ENCODE measurements around the gene PHETA1. TPM values are rescaled to one million over a fixed set of nuclear protein-coding genes. Genes with fewer than 3 reads are reported as not detected.
A peak's percentile ranks its signal among the peaks of the same experiment; 100 is the strongest.

PHETA1 gene
- total RNA-seq, 1 experiment from 2014 or later = 16.3 TPM

DNA sequence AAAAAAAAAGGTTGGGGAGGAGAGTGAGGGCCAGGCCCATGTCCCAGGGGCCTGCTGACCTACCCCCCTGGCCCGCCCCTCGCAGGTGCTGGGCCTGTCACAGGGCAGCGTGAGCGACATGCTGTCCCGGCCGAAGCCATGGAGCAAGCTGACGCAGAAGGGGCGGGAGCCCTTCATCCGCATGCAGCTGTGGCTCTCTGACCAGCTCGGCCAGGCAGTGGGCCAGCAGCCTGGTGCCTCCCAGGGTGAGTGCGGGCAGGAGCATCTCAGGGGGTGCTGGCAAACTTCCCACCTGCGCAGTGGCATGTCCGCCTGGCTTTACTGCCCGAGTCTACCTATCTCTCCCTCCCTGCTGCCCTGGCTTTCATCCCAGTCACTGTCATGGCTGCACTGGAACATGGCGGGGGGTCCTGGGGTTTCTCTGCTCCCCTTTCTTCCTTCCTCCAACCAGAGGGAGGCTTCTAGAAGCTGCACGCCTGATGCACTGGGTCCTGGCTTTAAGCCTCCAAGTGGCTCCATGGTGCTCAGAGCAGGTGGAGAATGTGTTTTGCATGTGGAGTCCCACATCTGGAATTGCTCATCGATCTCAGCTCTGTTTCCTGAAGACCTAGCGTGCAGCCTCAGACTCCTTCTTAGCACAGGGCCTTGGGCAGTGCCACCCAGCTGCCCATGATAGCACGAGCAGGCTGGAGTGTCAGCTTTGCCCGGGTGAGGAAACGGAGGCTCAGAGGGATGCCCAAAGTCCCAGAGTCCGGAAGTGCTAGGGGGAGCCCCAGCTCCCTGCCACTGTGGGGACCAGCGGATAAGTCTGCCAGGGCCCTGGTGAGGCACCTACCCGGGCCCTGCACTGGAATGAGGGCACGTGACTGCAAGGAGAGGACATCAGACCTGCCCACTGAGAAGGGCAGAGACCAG, 46.3 kb downstream of the PHETA1 start:
- Histone ChIP-seq H3K36me3 (ENCODE audit: control insufficient read depth, insufficient read depth, low read length) (no peaks in the 10 kb centered on the region), H3K9me3 (ENCODE audit: control insufficient read depth, insufficient read depth, low read depth, low read length) (no peaks in the 10 kb centered on the region), H3K27ac (ENCODE audit: low read length) (no peak overlapping the region), H3K4me3 (ENCODE audit: low read depth in 2 of 2, low read length in 2 of 2) (no peak overlapping the region), H3K4me1 (ENCODE audit: control insufficient read depth, insufficient read depth, low read length) (0 out of 2 replicates have a peak, but pooled peaks cover 3% of the 10 kb centered on the region), H3K27me3 (ENCODE audit: control insufficient read depth, insufficient read depth, low read length) (no peaks in the 10 kb centered on the region)
- intact Hi-C loops (cut with micrococcal nuclease; ENCODE audit: unreplicated experiment) (no loop called here), in situ Hi-C loops (cut with HindIII; ENCODE audit: low pct_unique_long_range_greater_than_20kb, low sequenced_read_pairs) (no loop called here)
- ATAC-seq (peak; percentile 47), DNase-seq (ENCODE audit: low read depth, low spot score) (no peak)
- CTCF ChIA-PET = interaction anchor here (0.6 to 0.8 kb wide), 3 partner anchors 11 to 384 kb away, joined by 3 to 4 read pairs (median 4); no protein-coding TSS in a partner anchor
- TF ChIP-seq POLR2AphosphoS5 (IDR thresholded peaks at IDR 0.05; ENCODE audit: low read depth, low read length) = no peak
- TF ChIP-seq, protein P1, sequence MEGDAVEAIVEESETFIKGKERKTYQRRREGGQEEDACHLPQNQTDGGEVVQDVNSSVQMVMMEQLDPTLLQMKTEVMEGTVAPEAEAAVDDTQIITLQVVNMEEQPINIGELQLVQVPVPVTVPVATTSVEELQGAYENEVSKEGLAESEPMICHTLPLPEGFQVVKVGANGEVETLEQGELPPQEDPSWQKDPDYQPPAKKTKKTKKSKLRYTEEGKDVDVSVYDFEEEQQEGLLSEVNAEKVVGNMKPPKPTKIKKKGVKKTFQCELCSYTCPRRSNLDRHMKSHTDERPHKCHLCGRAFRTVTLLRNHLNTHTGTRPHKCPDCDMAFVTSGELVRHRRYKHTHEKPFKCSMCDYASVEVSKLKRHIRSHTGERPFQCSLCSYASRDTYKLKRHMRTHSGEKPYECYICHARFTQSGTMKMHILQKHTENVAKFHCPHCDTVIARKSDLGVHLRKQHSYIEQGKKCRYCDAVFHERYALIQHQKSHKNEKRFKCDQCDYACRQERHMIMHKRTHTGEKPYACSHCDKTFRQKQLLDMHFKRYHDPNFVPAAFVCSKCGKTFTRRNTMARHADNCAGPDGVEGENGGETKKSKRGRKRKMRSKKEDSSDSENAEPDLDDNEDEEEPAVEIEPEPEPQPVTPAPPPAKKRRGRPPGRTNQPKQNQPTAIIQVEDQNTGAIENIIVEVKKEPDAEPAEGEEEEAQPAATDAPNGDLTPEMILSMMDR (IDR thresholded peaks at IDR 0.05) = no peak
- no peak for TF ChIP-seq TCF7L2 (IDR thresholded peaks at IDR 0.05; ENCODE audit: low read depth, low read length)
- TF ChIP-seq, protein P2, sequence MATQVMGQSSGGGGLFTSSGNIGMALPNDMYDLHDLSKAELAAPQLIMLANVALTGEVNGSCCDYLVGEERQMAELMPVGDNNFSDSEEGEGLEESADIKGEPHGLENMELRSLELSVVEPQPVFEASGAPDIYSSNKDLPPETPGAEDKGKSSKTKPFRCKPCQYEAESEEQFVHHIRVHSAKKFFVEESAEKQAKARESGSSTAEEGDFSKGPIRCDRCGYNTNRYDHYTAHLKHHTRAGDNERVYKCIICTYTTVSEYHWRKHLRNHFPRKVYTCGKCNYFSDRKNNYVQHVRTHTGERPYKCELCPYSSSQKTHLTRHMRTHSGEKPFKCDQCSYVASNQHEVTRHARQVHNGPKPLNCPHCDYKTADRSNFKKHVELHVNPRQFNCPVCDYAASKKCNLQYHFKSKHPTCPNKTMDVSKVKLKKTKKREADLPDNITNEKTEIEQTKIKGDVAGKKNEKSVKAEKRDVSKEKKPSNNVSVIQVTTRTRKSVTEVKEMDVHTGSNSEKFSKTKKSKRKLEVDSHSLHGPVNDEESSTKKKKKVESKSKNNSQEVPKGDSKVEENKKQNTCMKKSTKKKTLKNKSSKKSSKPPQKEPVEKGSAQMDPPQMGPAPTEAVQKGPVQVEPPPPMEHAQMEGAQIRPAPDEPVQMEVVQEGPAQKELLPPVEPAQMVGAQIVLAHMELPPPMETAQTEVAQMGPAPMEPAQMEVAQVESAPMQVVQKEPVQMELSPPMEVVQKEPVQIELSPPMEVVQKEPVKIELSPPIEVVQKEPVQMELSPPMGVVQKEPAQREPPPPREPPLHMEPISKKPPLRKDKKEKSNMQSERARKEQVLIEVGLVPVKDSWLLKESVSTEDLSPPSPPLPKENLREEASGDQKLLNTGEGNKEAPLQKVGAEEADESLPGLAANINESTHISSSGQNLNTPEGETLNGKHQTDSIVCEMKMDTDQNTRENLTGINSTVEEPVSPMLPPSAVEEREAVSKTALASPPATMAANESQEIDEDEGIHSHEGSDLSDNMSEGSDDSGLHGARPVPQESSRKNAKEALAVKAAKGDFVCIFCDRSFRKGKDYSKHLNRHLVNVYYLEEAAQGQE (IDR thresholded peaks at IDR 0.05; ENCODE audit: insufficient read depth in 1 of 2, low read depth in 2 of 2, low read length in 1 of 2) = no peak
- no peak for TF ChIP-seq SIN3A (IDR thresholded peaks at IDR 0.05; ENCODE audit: borderline replicate concordance, insufficient read depth, low read depth, low read length)
- POLR2A ChIA-PET = no interaction called here
- no TSS peak for BruUV-seq (replicated peaks)

DNA sequence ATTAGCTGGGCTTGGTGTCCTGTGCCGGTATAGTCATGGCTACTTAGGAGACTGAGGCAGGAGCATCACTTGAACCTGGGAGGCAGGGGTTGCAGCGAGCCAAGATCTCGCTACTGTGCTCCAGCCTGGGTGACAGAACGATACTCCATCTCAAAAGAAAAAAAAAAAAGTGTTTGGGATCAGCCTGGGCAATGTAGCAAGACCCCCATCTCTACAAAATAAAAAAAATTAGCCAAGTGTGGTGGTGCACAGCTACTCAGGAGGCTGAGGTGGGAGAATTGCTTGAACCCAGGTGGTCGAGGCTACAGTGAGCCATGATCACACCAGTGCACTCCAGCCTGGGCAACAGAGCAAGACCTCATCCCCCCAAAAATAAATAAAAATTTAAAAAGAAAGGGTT, 47.6 kb downstream of the PHETA1 start:
- DNase-seq (ENCODE audit: low read depth, low spot score) (no peak), ATAC-seq (no peak)
- ChIA-PET CTCF (interaction anchor here (0.6 kb wide), 1 partner anchor 383 kb away, joined by 4 read pairs; no protein-coding TSS in a partner anchor), POLR2A (interaction anchor here (0.6 kb wide), 1 partner anchor 157 kb away, joined by 3 read pairs; no protein-coding TSS in a partner anchor)
- Histone ChIP-seq H3K4me3 (ENCODE audit: low read depth in 2 of 2, low read length in 2 of 2) (no peak overlapping the region), H3K36me3 (ENCODE audit: control insufficient read depth, insufficient read depth, low read length) (no peaks in the 10 kb centered on the region), H3K4me1 (ENCODE audit: control insufficient read depth, insufficient read depth, low read length) (0 out of 2 replicates have a peak, but pooled peaks cover 3% of the 10 kb centered on the region), H3K9me3 (ENCODE audit: control insufficient read depth, insufficient read depth, low read depth, low read length) (no peaks in the 10 kb centered on the region), H3K27me3 (ENCODE audit: control insufficient read depth, insufficient read depth, low read length) (no peaks in the 10 kb centered on the region), H3K27ac (ENCODE audit: low read length) (no peak overlapping the region)
- no TSS peak for BruUV-seq (replicated peaks)
- in situ Hi-C loops (cut with HindIII; ENCODE audit: low pct_unique_long_range_greater_than_20kb, low sequenced_read_pairs) = no loop called here
- TF ChIP-seq POLR2AphosphoS5 (IDR thresholded peaks at IDR 0.05; ENCODE audit: low read depth, low read length) (no peak), TCF7L2 (IDR thresholded peaks at IDR 0.05; ENCODE audit: low read depth, low read length) (no peak), SIN3A (IDR thresholded peaks at IDR 0.05; ENCODE audit: borderline replicate concordance, insufficient read depth, low read depth, low read length) (no peak)
- TF ChIP-seq, protein P1 (IDR thresholded peaks at IDR 0.05) = no peak
- TF ChIP-seq, protein P2 (IDR thresholded peaks at IDR 0.05; ENCODE audit: insufficient read depth in 1 of 2, low read depth in 2 of 2, low read length in 1 of 2) = no peak
- intact Hi-C loops (cut with micrococcal nuclease; ENCODE audit: unreplicated experiment) = no loop called here

All from Panc1 (cell line).